PC-3 (cell line): ENCODE results near the gene TAF5L.

Source experiments
- EZH2 ChIP-seq: fragments of 300-600 bp; sonication (generic); IDR thresholded peaks from one replicate; pipeline ENCODE4 v1.6.1; 2017; ENCODE audit warnings: antibody characterized with exemption, mild to moderate bottlenecking, low read length; ENCODE audit not compliant: unreplicated experiment
- EZH2phosphoT487 ChIP-seq: fragments of 300-600 bp; sonication (generic); IDR thresholded peaks from 2 replicates; pipeline ENCODE4 v1.6.1; 2018; ENCODE audit warnings: mild to moderate bottlenecking, antibody characterized with exemption, low read length, borderline replicate concordance
- TF ChIP-seq, protein P1 (sequence below): fragments of 300-600 bp; sonication (generic); conservative IDR thresholded peaks from 2 replicates; pipeline ENCODE4 v1.5.1; 2017; ENCODE audit warnings: antibody characterized with exemption, low read depth, mild to moderate bottlenecking, low read length

DNA sequence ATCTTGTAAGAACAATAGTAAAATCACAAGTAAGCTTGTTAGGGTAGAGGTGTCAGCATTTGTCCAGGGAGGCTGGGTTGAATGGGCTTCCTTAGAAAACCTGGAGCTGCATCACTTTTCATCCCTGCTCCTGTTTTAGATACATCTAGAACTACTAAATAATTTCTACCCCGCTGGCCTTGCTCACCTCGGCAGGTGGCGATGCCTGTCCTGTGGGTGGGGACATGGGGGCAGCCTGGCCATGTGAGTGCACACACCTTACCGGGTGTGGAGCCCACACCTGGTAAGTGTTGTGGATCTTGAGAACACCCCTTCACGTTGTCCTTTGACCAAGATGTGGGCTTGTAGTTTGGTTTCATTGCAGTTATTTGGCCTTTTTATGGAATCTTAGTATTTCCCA, 29.9 kb upstream of the TAF5L start:
- TF ChIP-seq, protein P1, sequence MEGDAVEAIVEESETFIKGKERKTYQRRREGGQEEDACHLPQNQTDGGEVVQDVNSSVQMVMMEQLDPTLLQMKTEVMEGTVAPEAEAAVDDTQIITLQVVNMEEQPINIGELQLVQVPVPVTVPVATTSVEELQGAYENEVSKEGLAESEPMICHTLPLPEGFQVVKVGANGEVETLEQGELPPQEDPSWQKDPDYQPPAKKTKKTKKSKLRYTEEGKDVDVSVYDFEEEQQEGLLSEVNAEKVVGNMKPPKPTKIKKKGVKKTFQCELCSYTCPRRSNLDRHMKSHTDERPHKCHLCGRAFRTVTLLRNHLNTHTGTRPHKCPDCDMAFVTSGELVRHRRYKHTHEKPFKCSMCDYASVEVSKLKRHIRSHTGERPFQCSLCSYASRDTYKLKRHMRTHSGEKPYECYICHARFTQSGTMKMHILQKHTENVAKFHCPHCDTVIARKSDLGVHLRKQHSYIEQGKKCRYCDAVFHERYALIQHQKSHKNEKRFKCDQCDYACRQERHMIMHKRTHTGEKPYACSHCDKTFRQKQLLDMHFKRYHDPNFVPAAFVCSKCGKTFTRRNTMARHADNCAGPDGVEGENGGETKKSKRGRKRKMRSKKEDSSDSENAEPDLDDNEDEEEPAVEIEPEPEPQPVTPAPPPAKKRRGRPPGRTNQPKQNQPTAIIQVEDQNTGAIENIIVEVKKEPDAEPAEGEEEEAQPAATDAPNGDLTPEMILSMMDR: no peak
- TF ChIP-seq EZH2 (no peak), EZH2phosphoT487 (no peak)
